Activated naive CD8-positive, alpha-beta T cell treated with anti-CD3 and anti-CD28 coated beads, Interleukin-2, amount 50 U/mL, for 24 hours (primary cell): Measurements from ENCODE around the gene JOSD2.

ENCODE experiments used
- ATAC-seq: fragments of 150-1000 bp; cut with Tn5 transposase; one replicate; pipeline ENCODE4 v1.10.0; 2021
- DNase-seq: peaks from one replicate; pipeline ENCODE4 v3.0.0; 2021
- H3K27ac Mint-ChIP-seq: one replicate; pipeline ENCODE4 v1.8.0; 2021; ENCODE audit warnings: mild to moderate bottlenecking, mixed read lengths
- H3K27me3 Mint-ChIP-seq: one replicate; pipeline ENCODE4 v1.8.0; 2021; ENCODE audit warnings: mixed read lengths
- H3K36me3 Mint-ChIP-seq: one replicate; pipeline ENCODE4 v1.8.0; 2021; ENCODE audit warnings: low read depth, mixed read lengths
- H3K4me1 Mint-ChIP-seq: one replicate; pipeline ENCODE4 v1.8.0; 2021; ENCODE audit warnings: mixed read lengths
- H3K4me3 Mint-ChIP-seq: one replicate; pipeline ENCODE4 v1.8.0; 2021; ENCODE audit warnings: mild to moderate bottlenecking, moderate library complexity, mixed read lengths
- H3K9me3 Mint-ChIP-seq: one replicate; pipeline ENCODE4 v1.8.0; 2021; ENCODE audit warnings: mixed read lengths

Gene JOSD2

DNA sequence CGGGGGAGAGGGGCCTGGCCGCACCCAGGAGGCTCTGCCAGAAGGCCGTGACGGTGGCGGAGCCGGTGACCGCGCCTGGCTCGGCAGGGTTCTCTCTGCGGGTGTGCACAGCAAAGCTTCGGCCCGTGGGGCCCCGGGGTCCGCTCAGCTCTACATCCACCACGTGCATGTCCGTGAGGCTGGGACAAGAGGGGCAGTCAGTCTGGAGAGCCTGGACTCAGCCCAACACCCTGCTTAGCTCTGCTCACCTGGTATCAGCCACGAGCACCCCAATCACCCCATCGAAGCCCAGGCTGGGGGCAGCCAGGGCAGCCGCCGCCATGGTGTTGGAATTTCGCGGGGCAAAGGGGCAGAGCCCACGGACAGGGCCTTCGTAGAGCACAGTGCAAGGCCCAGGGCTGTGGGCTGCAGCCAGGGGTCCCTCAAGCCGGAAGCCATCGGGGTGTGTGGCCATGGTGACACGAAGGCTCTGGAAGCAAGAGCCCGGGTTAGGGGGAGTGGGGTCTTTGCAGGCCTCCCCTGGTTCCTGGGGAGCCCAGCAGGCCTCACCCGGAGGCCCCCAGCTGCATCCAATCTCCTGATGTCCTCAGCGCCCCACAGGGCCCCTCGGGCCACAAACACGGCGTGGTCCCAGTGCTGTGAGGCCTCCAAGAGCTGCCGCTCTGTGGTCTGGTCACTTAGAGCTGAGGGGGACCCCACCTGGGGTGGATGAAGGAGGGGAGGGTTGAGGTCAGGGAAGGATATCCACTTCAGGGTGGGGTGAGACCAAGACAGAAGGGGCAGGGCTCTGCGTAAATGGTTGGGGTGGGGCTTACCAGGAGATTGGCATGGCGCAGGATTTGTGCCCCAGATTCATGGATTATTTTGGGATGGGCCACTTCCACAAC, 1.4 kb upstream of the JOSD2 start:
- DNase-seq, result no peak
- Mint-ChIP-seq H3K36me3 (peaks cover 2% of the 10 kb centered on the region), H3K9me3 (no peaks in the 10 kb centered on the region), H3K4me3 (peak overlapping the region; percentile 92), H3K27ac (no peak overlapping the region), H3K27me3 (peaks cover 11% of the 10 kb centered on the region), H3K4me1 (peaks cover 16% of the 10 kb centered on the region)
- no peak for ATAC-seq

GRCh38 chr19:50510700-50511068, 307 bp downstream of the JOSD2 start:
- no peak for ATAC-seq
- H3K27ac Mint-ChIP-seq, result peak overlapping the region; percentile 87
- peaks cover 2% of the 10 kb centered on the region for H3K36me3 Mint-ChIP-seq
- H3K9me3 Mint-ChIP-seq, result no peaks in the 10 kb centered on the region
- H3K4me3 Mint-ChIP-seq, result peak overlapping the region; percentile 92
- DNase-seq, result no peak
- H3K27me3 Mint-ChIP-seq, result peaks cover 10% of the 10 kb centered on the region
- H3K4me1 Mint-ChIP-seq, result peaks cover 16% of the 10 kb centered on the region

DNA sequence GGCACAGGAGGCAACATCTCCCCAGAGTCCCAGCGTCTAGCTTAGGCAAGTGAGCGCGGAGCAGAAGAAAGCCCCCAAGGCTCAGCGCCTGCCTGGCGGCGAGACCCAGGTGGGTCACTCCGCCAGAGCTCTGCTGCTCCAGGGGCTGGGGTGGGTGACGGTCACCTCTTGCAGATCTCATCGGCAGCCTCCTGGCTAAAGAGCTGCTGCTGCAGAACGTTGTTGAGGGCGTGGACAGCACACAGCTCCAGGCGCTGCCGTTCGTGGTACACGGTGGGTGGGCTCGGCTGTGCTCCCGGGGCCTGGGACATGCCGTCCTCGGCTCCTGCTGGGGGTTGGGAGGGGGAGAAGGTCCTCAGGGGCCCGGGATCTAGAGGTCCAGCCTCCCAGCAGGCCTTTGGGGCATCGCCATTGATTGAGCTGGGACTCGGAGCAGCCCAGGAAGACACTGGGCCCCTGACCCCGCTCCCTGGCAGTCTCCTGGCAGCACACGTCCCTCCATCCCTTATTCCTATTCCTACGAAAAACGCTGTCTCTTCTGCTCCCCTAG, 795 bp downstream of the JOSD2 start:
- peaks cover 4% of the 10 kb centered on the region for H3K36me3 Mint-ChIP-seq
- H3K4me3 Mint-ChIP-seq, result peak overlapping the region; percentile 92
- ATAC-seq (no peak), DNase-seq (no peak)
- H3K4me1 Mint-ChIP-seq, result peaks cover 16% of the 10 kb centered on the region
- H3K27me3 Mint-ChIP-seq, result peaks cover 8% of the 10 kb centered on the region
- no peaks in the 10 kb centered on the region for H3K9me3 Mint-ChIP-seq
- peak overlapping the region; percentile 87 for H3K27ac Mint-ChIP-seq

GRCh38 chr19:50509366-50509765, 1.6 kb downstream of the JOSD2 start:
- Mint-ChIP-seq H3K27ac (no peak overlapping the region), H3K4me1 (peaks cover 16% of the 10 kb centered on the region), H3K27me3 (peaks cover 8% of the 10 kb centered on the region), H3K9me3 (no peaks in the 10 kb centered on the region), H3K36me3 (peaks cover 4% of the 10 kb centered on the region), H3K4me3 (peak overlapping the region; percentile 92)
- DNase-seq, result no peak
- ATAC-seq, result no peak

DNA sequence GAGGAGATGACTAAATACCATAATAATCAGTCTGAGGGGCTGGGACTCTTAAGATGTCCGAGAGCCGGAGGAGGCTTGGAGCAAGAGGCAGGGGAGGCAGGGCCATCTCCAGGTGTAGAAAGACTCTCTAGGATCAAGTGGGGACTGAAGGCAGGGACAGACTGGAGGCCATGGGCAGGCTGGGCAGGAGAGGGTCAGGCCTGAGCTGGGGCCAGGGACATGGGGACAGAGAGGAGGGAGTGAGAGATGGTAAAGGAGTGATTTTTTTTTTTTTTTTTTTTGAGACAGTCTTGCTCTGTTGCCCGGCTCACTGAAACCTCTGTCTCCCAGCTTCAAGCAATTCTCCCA, 2.2 kb downstream of the JOSD2 start:
- Mint-ChIP-seq H3K36me3 (peaks cover 4% of the 10 kb centered on the region), H3K4me1 (peaks cover 15% of the 10 kb centered on the region), H3K27ac (peak overlapping the region; percentile 59), H3K4me3 (no peak overlapping the region), H3K9me3 (no peaks in the 10 kb centered on the region), H3K27me3 (peaks cover 4% of the 10 kb centered on the region)
- ATAC-seq, result no peak
- no peak for DNase-seq

- Mint-ChIP-seq H3K36me3 (peaks cover 4% of the 10 kb centered on the region), H3K4me1 (peaks cover 15% of the 10 kb centered on the region), H3K27me3 (no peaks in the 10 kb centered on the region), H3K4me3 (no peak overlapping the region), H3K27ac (no peak overlapping the region), H3K9me3 (no peaks in the 10 kb centered on the region)
- ATAC-seq (no peak), DNase-seq (no peak)
Observed at GRCh38 chr19:50507376-50507775, 3.6 kb downstream of the JOSD2 start.

- Mint-ChIP-seq H3K9me3 (no peaks in the 10 kb centered on the region), H3K4me1 (peaks cover 13% of the 10 kb centered on the region), H3K27me3 (no peaks in the 10 kb centered on the region), H3K4me3 (no peak overlapping the region), H3K36me3 (peaks cover 4% of the 10 kb centered on the region), H3K27ac (no peak overlapping the region)
- no peak for ATAC-seq
- no peak for DNase-seq
Observed at GRCh38 chr19:50506700-50507099, 4.3 kb downstream of the JOSD2 start.

- ATAC-seq (no peak), DNase-seq (no peak)
- peaks cover 9% of the 10 kb centered on the region for H3K4me1 Mint-ChIP-seq
- no peaks in the 10 kb centered on the region for H3K27me3 Mint-ChIP-seq
- H3K36me3 Mint-ChIP-seq, result peaks cover 4% of the 10 kb centered on the region
- H3K4me3 Mint-ChIP-seq, result no peak overlapping the region
- H3K9me3 Mint-ChIP-seq, result no peaks in the 10 kb centered on the region
- no peak overlapping the region for H3K27ac Mint-ChIP-seq
Observed at GRCh38 chr19:50505856-50506611, 5.0 kb downstream of the JOSD2 start.

GRCh38 chr19:50501568-50502475, 9.2 kb downstream of the JOSD2 start:
- Mint-ChIP-seq H3K4me1 (no peaks in the 10 kb centered on the region), H3K27me3 (no peaks in the 10 kb centered on the region), H3K4me3 (no peak overlapping the region), H3K9me3 (no peaks in the 10 kb centered on the region), H3K36me3 (peaks cover 3% of the 10 kb centered on the region), H3K27ac (no peak overlapping the region)
- ATAC-seq, result peak; percentile 25
- no peak for DNase-seq

- H3K27ac Mint-ChIP-seq, result no peak overlapping the region
- no peak overlapping the region for H3K4me3 Mint-ChIP-seq
Observed at GRCh38 chr19:50501186-50501567, 9.8 kb downstream of the JOSD2 start.

GRCh38 chr19:50500753-50501151, 10.2 kb downstream of the JOSD2 start:
- no peaks in the 10 kb centered on the region for H3K27me3 Mint-ChIP-seq
- no peak overlapping the region for H3K27ac Mint-ChIP-seq
- H3K4me1 Mint-ChIP-seq, result no peaks in the 10 kb centered on the region
- no peak overlapping the region for H3K4me3 Mint-ChIP-seq
- H3K9me3 Mint-ChIP-seq, result no peaks in the 10 kb centered on the region
- no peak for ATAC-seq
- no peak for DNase-seq
- peaks cover 3% of the 10 kb centered on the region for H3K36me3 Mint-ChIP-seq

More at GRCh38 chr19:50501186-50501567, 9.8 kb downstream of the JOSD2 start:
- no peaks in the 10 kb centered on the region for H3K27me3 Mint-ChIP-seq
- no peak for ATAC-seq
- H3K4me1 Mint-ChIP-seq, result no peaks in the 10 kb centered on the region
- peaks cover 3% of the 10 kb centered on the region for H3K36me3 Mint-ChIP-seq
- H3K9me3 Mint-ChIP-seq, result no peaks in the 10 kb centered on the region
- no peak for DNase-seq

DNA sequence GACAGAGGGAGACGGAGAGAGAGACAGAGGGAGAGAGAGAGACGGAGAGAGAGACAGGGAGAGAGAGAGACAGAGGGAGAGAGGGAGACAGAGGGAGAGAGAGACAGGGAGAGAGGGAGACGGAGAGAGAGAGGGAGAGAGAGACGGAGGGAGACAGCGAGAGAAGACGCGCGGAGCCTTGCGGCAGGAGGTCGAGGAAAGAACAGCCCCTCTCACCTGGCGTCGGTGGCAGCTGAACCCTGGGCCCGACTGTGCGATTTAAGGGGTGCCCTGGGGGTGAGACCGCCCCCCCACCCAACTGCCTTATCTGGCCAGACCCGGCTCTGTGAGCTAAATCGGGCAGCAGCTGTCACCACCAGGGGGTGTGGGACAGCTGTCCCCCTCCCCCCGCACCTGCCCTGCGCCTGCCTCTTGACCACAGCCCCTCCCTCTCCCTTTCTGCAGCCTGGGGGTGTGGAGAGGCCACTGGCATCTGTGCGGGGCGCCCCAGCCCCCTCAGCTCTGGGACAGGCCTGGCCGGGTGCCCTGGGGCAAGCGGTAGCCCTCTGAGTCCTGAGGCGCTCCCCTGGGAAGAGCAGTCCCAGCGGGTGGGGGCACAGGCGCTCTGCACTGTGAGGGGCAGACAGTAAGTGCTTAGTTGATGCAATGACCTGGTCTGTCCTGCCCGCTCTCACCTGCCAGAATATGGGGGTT, 10.8 kb downstream of the JOSD2 start:
- Mint-ChIP-seq H3K4me3 (no peak overlapping the region), H3K27me3 (no peaks in the 10 kb centered on the region), H3K9me3 (no peaks in the 10 kb centered on the region), H3K36me3 (no peaks in the 10 kb centered on the region), H3K4me1 (no peaks in the 10 kb centered on the region), H3K27ac (no peak overlapping the region)
- DNase-seq, result no peak
- peak; percentile 44 for ATAC-seq

DNA sequence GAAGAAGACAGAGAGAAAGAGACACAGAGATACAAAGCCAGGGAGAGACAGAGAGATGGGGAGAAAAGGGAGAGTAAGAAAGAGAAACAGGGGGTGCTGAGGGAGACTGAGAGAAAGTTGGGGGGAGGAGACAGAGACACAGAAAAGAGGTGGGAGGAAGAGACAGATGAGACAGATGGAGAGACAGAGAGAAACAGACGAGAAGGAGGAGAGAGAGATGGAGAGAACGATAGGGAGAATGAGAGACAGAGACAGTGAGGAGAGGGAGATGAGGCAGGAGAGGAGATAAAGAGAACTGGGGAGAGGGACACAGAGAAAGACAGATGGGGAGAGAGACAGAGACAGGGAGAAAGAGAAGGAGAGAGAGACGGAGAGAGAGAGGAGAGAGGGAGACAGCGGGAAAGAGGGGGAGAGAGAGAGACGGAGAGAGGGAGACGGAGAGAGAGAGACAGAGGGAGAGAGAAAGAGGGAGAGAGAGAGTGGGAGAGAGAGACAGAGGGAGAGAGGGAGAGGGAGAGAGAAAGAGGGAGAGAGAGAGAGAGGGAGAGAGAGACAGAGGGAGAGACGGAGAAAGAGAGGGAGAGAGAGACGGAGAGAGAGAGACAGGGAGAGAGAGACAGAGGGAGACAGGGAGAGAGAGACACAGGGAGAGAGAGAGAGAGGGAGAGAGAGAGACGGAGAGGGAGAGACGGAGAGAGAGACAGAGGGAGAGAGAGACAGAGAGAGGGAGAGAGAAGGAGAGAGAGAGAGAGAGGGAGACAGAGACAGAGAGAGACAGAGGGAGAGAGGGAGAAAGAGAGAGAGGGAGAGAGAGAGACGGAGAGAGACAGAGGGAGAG, 12.6 kb downstream of the JOSD2 start:
- Mint-ChIP-seq H3K4me1 (no peaks in the 10 kb centered on the region), H3K9me3 (no peaks in the 10 kb centered on the region), H3K27ac (no peak overlapping the region), H3K27me3 (no peaks in the 10 kb centered on the region), H3K36me3 (no peaks in the 10 kb centered on the region), H3K4me3 (no peak overlapping the region)
- DNase-seq (no peak), ATAC-seq (no peak)
